ENCODE data around the gene KRT76. TPM values are rescaled to one million over a fixed set of nuclear protein-coding genes. Genes with fewer than 3 reads are reported as not detected.

Gene KRT76
- total RNA-seq, 4 donors from 2014 or later: not detected

GRCh38 chr12:52724384-52724783 is 52.8 kb downstream of the KRT76 start:
- Histone ChIP-seq H3K9me3 (no peaks in the 10 kb centered on the region), H3K4me1 (no peaks in the 10 kb centered on the region), H3K36me3 (no peaks in the 10 kb centered on the region), H3K4me3 (no peak overlapping the region), H3K27me3 (no peaks in the 10 kb centered on the region), H3K27ac (no peak overlapping the region)
- TF ChIP-seq CTCF (IDR thresholded peaks at IDR 0.05): no peak
- TF ChIP-seq POLR2A (IDR thresholded peaks at IDR 0.05): no peak
- DNase-seq: no peak

DNA sequence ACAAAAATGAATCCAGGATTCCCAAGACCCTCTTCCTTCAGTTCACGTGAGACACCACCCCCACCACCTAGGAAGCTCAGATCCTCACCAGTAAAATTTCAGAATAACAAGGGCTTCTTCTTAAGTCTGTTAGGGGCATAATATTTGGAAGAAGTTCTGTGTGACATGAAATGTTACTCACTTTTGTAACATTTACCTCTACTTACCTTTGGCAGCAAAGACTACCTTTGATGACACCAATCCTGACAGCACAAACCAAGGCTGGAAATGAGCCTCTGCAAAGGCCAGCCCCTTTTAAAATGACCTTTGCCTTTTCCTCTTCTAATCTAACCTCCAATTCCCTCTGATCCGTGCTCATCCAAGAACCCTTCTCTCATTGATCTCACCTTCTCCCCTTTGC is 54.5 kb downstream of the KRT76 start:
- no peaks in the 10 kb centered on the region for H3K9me3 ChIP-seq
- no peak overlapping the region for H3K27ac ChIP-seq
- DNase-seq: no peak
- H3K27me3 ChIP-seq: no peaks in the 10 kb centered on the region
- no peaks in the 10 kb centered on the region for H3K4me1 ChIP-seq
- no peak overlapping the region for H3K4me3 ChIP-seq
- TF ChIP-seq POLR2A (IDR thresholded peaks at IDR 0.05) (no peak), CTCF (IDR thresholded peaks at IDR 0.05) (no peak)
- no peaks in the 10 kb centered on the region for H3K36me3 ChIP-seq

GRCh38 chr12:52721838-52722470 is 55.2 kb downstream of the KRT76 start:
- TF ChIP-seq CTCF (IDR thresholded peaks at IDR 0.05) (no peak), POLR2A (IDR thresholded peaks at IDR 0.05) (no peak)
- no peaks in the 10 kb centered on the region for H3K4me1 ChIP-seq
- no peaks in the 10 kb centered on the region for H3K27me3 ChIP-seq
- no peaks in the 10 kb centered on the region for H3K36me3 ChIP-seq
- no peak overlapping the region for H3K27ac ChIP-seq
- no peak overlapping the region for H3K4me3 ChIP-seq
- DNase-seq: no peak
- H3K9me3 ChIP-seq: no peaks in the 10 kb centered on the region

DNA sequence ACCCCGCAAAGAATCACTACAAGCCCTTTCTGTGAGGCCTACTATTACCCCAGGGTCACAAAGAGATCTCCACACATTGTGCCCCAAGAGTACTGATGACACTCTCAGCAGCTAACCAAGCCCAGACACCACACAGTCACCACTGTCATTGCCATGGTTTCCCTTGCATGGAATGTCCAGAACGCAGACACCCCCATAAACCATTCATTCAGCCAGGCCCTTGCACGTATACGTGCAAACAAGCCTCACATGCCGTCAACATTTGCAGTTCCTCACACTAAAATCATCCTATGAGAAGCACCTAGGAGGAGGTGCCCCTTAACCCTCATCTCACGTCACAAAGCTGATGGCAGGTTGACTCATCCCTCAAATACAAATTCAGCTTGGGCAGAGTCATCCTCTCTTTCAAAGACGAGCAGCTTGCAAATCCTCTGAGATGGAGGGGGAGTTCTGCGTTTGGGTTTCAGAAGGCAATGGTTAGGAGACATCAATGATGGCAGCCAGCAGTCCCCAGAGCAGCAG is 56.7 kb downstream of the KRT76 start:
- no peak for DNase-seq
- no peaks in the 10 kb centered on the region for H3K9me3 ChIP-seq
- no peaks in the 10 kb centered on the region for H3K36me3 ChIP-seq
- TF ChIP-seq POLR2A (IDR thresholded peaks at IDR 0.05) (no peak), CTCF (IDR thresholded peaks at IDR 0.05) (no peak)
- H3K4me1 ChIP-seq: no peaks in the 10 kb centered on the region
- no peaks in the 10 kb centered on the region for H3K27me3 ChIP-seq
- H3K27ac ChIP-seq: no peak overlapping the region
- no peak overlapping the region for H3K4me3 ChIP-seq

Small RNA genes lying within 50 kb of the gene (small RNA-seq; reads per million reads assigned to genes)
- 0 reads per million in 2 donors for gene AC107016.2

Other genes starting within 250 kb of the KRT76 start
- gene KRT71, start 224.2 kb downstream of the KRT76 start, total RNA-seq: not detected
- gene KRT74, start 203.5 kb downstream of the KRT76 start, total RNA-seq: not detected
- 1 to 10 TPM in 3 of 4 donors, not detected in 1; 1.1 to 4.5 (median 2.3) TPM for gene KRT72, start 175.9 kb downstream of the KRT76 start, total RNA-seq
- gene KRT73, start 158.8 kb downstream of the KRT76 start, total RNA-seq: 1 to 10 TPM in 1 of 4 donors, under 1 TPM in 1, not detected in 2; 0.40 to 1.2 TPM
- gene KRT2, start 125.1 kb downstream of the KRT76 start, total RNA-seq: 1 to 10 TPM in 1 of 4 donors, under 1 TPM in 1, not detected in 2; 0.47 to 2.5 TPM
- 1 to 10 TPM in 1 of 4 donors, under 1 TPM in 2, not detected in 1; 0.76 to 1.7 (median 0.94) TPM for gene KRT1, start 96.9 kb downstream of the KRT76 start, total RNA-seq
- not detected for gene KRT77, start 73.8 kb downstream of the KRT76 start, total RNA-seq
- gene KRT3, start 18.8 kb upstream of the KRT76 start, total RNA-seq: not detected
- not detected for gene KRT4, start 36.8 kb upstream of the KRT76 start, total RNA-seq
- not detected for gene KRT79, start 57.0 kb upstream of the KRT76 start, total RNA-seq
- gene KRT78, start 71.6 kb upstream of the KRT76 start, total RNA-seq: not detected
- 1,000 to 10,000 TPM; 1,046 to 2,452 (median 2,098) TPM for gene KRT8, start 127.7 kb upstream of the KRT76 start, total RNA-seq
- gene KRT18, start 171.8 kb upstream of the KRT76 start, total RNA-seq: 100 to 1,000 TPM; 320 to 614 (median 477) TPM
- gene EIF4B, start 229.1 kb upstream of the KRT76 start, total RNA-seq: 100 to 1,000 TPM; 234 to 531 (median 250) TPM